ENCODE data around the gene SLC3A2.

DNA sequence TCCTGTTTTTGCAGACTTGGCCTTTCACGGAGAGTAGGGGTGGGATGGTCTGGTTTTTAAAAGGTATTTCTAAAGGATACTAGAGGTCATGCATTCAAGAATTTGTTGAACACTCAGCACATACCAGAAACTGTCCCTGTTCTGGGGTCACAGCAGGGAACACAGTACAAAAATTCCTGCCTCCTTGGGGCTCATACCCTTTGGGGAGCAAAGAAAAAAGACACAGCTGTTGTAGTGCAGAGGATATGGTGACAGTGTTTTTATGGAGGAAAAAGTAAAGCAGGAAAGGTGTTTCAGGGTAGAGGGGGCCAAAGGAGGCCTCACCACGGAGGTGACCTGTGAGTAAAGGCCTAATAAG, 8.4 kb downstream of the SLC3A2 start:
- TF ChIP-seq, protein P1, sequence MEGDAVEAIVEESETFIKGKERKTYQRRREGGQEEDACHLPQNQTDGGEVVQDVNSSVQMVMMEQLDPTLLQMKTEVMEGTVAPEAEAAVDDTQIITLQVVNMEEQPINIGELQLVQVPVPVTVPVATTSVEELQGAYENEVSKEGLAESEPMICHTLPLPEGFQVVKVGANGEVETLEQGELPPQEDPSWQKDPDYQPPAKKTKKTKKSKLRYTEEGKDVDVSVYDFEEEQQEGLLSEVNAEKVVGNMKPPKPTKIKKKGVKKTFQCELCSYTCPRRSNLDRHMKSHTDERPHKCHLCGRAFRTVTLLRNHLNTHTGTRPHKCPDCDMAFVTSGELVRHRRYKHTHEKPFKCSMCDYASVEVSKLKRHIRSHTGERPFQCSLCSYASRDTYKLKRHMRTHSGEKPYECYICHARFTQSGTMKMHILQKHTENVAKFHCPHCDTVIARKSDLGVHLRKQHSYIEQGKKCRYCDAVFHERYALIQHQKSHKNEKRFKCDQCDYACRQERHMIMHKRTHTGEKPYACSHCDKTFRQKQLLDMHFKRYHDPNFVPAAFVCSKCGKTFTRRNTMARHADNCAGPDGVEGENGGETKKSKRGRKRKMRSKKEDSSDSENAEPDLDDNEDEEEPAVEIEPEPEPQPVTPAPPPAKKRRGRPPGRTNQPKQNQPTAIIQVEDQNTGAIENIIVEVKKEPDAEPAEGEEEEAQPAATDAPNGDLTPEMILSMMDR (IDR thresholded peaks at IDR 0.05; ENCODE audit: low read depth, low read length): no peak
- TF ChIP-seq POLR2A (IDR thresholded peaks at IDR 0.05; ENCODE audit: extremely low read depth, insufficient read length) (no peak), MYC (IDR thresholded peaks at IDR 0.05; ENCODE audit: low read depth, low read length) (no peak)
- TF ChIP-seq, protein P2, sequence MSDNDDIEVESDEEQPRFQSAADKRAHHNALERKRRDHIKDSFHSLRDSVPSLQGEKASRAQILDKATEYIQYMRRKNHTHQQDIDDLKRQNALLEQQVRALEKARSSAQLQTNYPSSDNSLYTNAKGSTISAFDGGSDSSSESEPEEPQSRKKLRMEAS (IDR thresholded peaks at IDR 0.05; ENCODE audit: low read depth, low read length): no peak

All from NB4 (cell line).